SK-N-SH treated with all-trans-retinoic acid at 6 μM for 48 hours (cell line): ENCODE results near the gene POU2AF3.

ENCODE experiments used
- ARNTL ChIP-seq: fragments of 450-650 bp; formaldehyde crosslinking; IDR thresholded peaks from 2 replicates; pipeline ENCODE4 v1.5.0; 2020; ENCODE audit warnings: low read depth, mild to moderate bottlenecking, moderate library complexity, borderline replicate concordance
- CSDC2 ChIP-seq: fragments of 250-450 bp; sonication (Bioruptor Pico); IDR thresholded peaks from 2 replicates; pipeline ENCODE4 v1.5.0; 2020; ENCODE audit warnings: mild to moderate bottlenecking, moderate library complexity
- ESRRG ChIP-seq: fragments of 250-450 bp; sonication (Bioruptor Pico); IDR thresholded peaks from 2 replicates; pipeline ENCODE4 v1.6.1; 2021; ENCODE audit warnings: mild to moderate bottlenecking
- OSR1 ChIP-seq: fragments of 250-450 bp; sonication (Bioruptor Pico); IDR thresholded peaks from 2 replicates; pipeline ENCODE4 v1.8.0; 2022; ENCODE audit warnings: moderate library complexity, mild to moderate bottlenecking, inconsistent platforms
- RARB ChIP-seq: fragments of 250-450 bp; sonication (Bioruptor Pico); IDR thresholded peaks from 2 replicates; pipeline ENCODE4 v1.8.0; 2021; ENCODE audit warnings: mild to moderate bottlenecking, moderate library complexity
- SNAI2 ChIP-seq: fragments of 250-450 bp; sonication (Bioruptor Pico); IDR thresholded peaks from 2 replicates; pipeline ENCODE4 v1.5.0; 2020; ENCODE audit warnings: mild to moderate bottlenecking, moderate library complexity
- ZC3H10 ChIP-seq: fragments of 250-450 bp; sonication (Bioruptor Pico); IDR thresholded peaks from 2 replicates; pipeline ENCODE4 v1.5.1; 2021; ENCODE audit warnings: mild to moderate bottlenecking, moderate library complexity
- ZFP30 ChIP-seq: fragments of 450-650 bp; formaldehyde crosslinking; IDR thresholded peaks from 2 replicates; pipeline ENCODE4 v1.5.0; 2022; ENCODE audit warnings: mild to moderate bottlenecking, moderate library complexity
- ZNF70 ChIP-seq: fragments of 450-650 bp; formaldehyde crosslinking; IDR thresholded peaks from 2 replicates; pipeline ENCODE4 v1.5.0; 2020; ENCODE audit warnings: mild to moderate bottlenecking, moderate library complexity
- ZNF8 ChIP-seq: fragments of 450-650 bp; formaldehyde crosslinking; IDR thresholded peaks from 2 replicates; pipeline ENCODE4 v1.5.0; 2020; ENCODE audit warnings: mild to moderate bottlenecking, moderate library complexity
- TF ChIP-seq, protein P1 (sequence below): fragments of 250-450 bp; sonication (Bioruptor Pico); IDR thresholded peaks from 2 replicates; pipeline ENCODE4 v1.8.0; 2021; ENCODE audit warnings: low read depth, mild to moderate bottlenecking, moderate library complexity, borderline replicate concordance
- TF ChIP-seq, protein P2 (sequence below): fragments of 250-450 bp; sonication (Bioruptor Pico); IDR thresholded peaks from 2 replicates; pipeline ENCODE4 v1.5.0; 2020; ENCODE audit warnings: mild to moderate bottlenecking, moderate library complexity
- TF ChIP-seq, protein P3 (sequence below): fragments of 250-450 bp; sonication (Bioruptor Pico); IDR thresholded peaks from 2 replicates; pipeline ENCODE4 v1.8.0; 2020; ENCODE audit warnings: mild to moderate bottlenecking, moderate library complexity, borderline replicate concordance

DNA sequence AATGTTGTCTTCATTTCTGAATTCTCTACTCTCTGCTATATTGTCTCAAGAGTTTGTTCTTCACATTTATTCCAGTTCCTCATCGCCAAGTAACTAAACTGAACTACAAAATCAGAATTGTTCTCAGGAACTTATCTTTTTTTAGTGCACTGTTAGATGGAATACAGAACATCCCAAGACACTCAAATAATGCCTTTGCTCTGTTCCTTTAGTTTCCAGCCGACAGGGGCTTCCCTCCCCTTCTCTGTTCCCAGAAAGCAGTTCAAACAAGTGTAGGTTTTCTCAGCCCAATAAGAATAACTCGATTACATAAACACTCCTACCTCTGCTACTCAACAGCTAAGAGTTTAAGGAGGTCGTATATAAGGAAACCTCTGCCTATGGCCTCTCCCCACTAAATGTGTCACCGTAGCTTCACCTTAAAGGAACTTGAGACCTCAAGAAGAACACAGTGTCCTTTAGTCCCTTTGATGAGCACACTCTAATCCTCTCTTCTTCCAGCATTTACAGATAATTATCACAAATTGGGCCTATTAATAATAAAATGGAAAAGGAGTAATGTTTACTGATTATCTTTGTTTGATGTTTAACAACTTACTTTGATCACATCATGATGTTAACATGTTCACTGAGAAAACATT lies 6.9 kb downstream of the POU2AF3 start:
- TF ChIP-seq, protein P1, sequence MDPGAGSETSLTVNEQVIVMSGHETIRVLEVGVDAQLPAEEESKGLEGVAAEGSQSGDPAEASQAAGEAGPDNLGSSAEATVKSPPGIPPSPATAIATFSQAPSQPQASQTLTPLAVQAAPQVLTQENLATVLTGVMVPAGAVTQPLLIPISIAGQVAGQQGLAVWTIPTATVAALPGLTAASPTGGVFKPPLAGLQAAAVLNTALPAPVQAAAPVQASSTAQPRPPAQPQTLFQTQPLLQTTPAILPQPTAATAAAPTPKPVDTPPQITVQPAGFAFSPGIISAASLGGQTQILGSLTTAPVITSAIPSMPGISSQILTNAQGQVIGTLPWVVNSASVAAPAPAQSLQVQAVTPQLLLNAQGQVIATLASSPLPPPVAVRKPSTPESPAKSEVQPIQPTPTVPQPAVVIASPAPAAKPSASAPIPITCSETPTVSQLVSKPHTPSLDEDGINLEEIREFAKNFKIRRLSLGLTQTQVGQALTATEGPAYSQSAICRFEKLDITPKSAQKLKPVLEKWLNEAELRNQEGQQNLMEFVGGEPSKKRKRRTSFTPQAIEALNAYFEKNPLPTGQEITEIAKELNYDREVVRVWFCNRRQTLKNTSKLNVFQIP (CRISPR knock-in tag), result no peak
- TF ChIP-seq OSR1 (CRISPR knock-in tag), result no peak
- TF ChIP-seq ESRRG (CRISPR knock-in tag), result no peak
- no peak for TF ChIP-seq ZNF70 (CRISPR knock-in tag)
- TF ChIP-seq ZC3H10, result no peak
- TF ChIP-seq SNAI2 (CRISPR knock-in tag), result no peak
- TF ChIP-seq ARNTL (CRISPR knock-in tag), result no peak
- no peak for TF ChIP-seq ZNF8 (CRISPR knock-in tag)
- TF ChIP-seq CSDC2 (CRISPR knock-in tag), result no peak
- TF ChIP-seq, protein P2, sequence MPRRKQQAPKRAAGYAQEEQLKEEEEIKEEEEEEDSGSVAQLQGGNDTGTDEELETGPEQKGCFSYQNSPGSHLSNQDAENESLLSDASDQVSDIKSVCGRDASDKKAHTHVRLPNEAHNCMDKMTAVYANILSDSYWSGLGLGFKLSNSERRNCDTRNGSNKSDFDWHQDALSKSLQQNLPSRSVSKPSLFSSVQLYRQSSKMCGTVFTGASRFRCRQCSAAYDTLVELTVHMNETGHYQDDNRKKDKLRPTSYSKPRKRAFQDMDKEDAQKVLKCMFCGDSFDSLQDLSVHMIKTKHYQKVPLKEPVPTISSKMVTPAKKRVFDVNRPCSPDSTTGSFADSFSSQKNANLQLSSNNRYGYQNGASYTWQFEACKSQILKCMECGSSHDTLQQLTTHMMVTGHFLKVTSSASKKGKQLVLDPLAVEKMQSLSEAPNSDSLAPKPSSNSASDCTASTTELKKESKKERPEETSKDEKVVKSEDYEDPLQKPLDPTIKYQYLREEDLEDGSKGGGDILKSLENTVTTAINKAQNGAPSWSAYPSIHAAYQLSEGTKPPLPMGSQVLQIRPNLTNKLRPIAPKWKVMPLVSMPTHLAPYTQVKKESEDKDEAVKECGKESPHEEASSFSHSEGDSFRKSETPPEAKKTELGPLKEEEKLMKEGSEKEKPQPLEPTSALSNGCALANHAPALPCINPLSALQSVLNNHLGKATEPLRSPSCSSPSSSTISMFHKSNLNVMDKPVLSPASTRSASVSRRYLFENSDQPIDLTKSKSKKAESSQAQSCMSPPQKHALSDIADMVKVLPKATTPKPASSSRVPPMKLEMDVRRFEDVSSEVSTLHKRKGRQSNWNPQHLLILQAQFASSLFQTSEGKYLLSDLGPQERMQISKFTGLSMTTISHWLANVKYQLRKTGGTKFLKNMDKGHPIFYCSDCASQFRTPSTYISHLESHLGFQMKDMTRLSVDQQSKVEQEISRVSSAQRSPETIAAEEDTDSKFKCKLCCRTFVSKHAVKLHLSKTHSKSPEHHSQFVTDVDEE, result no peak
- TF ChIP-seq ZFP30, result no peak
- no peak for TF ChIP-seq RARB
- TF ChIP-seq, protein P3, sequence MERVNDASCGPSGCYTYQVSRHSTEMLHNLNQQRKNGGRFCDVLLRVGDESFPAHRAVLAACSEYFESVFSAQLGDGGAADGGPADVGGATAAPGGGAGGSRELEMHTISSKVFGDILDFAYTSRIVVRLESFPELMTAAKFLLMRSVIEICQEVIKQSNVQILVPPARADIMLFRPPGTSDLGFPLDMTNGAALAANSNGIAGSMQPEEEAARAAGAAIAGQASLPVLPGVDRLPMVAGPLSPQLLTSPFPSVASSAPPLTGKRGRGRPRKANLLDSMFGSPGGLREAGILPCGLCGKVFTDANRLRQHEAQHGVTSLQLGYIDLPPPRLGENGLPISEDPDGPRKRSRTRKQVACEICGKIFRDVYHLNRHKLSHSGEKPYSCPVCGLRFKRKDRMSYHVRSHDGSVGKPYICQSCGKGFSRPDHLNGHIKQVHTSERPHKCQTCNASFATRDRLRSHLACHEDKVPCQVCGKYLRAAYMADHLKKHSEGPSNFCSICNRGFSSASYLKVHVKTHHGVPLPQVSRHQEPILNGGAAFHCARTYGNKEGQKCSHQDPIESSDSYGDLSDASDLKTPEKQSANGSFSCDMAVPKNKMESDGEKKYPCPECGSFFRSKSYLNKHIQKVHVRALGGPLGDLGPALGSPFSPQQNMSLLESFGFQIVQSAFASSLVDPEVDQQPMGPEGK (CRISPR knock-in tag), result no peak
